Measurements from ENCODE around the gene TMEM60. TPM values are rescaled to one million over a fixed set of nuclear protein-coding genes. Genes with fewer than 3 reads are reported as not detected.
A peak's percentile ranks its signal among the peaks of the same experiment; 100 is the strongest.
"Not testable (repeated sequence)": the region's sequence is repeated elsewhere in the genome, so short reads cannot be mapped to it uniquely, and the experiment has no call there.

TMEM60 gene
- total RNA-seq, 6 experiments from 2014 or later: 20.7 to 25.6 (median 23.7) TPM

GRCh38 chr7:77837966-77838365 is 39.7 kb upstream of the TMEM60 start:
- peaks cover 45% of the 10 kb centered on the region for H3K4me1 Mint-ChIP-seq (ENCODE audit: low read depth)
- no peak overlapping the region for H3K4me3 Mint-ChIP-seq
- no peaks in the 10 kb centered on the region for H3K27me3 Mint-ChIP-seq (ENCODE audit: insufficient read depth)
- no peak for TF ChIP-seq CTCF (IDR thresholded peaks at IDR 0.05)
- H3K36me3 Mint-ChIP-seq (ENCODE audit: low read depth): peaks cover 8% of the 10 kb centered on the region; the same call in 1 of the 2 replicates
- no peaks in the 10 kb centered on the region; the same call in 1 of the 2 replicates for H3K9me3 Mint-ChIP-seq
- peak overlapping the region; percentile 38; the same call in 1 of the 2 replicates for H3K27ac Mint-ChIP-seq
- no peak for DNase-seq

- no peak overlapping the region for H3K27ac Mint-ChIP-seq
- H3K4me1 Mint-ChIP-seq (ENCODE audit: low read depth): peaks cover 42% of the 10 kb centered on the region
- no peaks in the 10 kb centered on the region; the same call in 1 of the 2 replicates for H3K9me3 Mint-ChIP-seq
- no peaks in the 10 kb centered on the region for H3K27me3 Mint-ChIP-seq (ENCODE audit: insufficient read depth)
- no peak for TF ChIP-seq CTCF (IDR thresholded peaks at IDR 0.05)
- no peak for DNase-seq
- H3K36me3 Mint-ChIP-seq (ENCODE audit: low read depth): peaks cover 8% of the 10 kb centered on the region; the same call in 1 of the 2 replicates
- no peak overlapping the region for H3K4me3 Mint-ChIP-seq
Observed at GRCh38 chr7:77837275-77837674, 39.0 kb upstream of the TMEM60 start.

- H3K36me3 Mint-ChIP-seq (ENCODE audit: low read depth); H3K9me3 Mint-ChIP-seq; H3K4me3 Mint-ChIP-seq; H3K27me3 Mint-ChIP-seq (ENCODE audit: insufficient read depth); H3K27ac Mint-ChIP-seq; DNase-seq: not testable (repeated sequence)
- H3K4me1 Mint-ChIP-seq (ENCODE audit: low read depth): peaks cover 50% of the 10 kb centered on the region
Observed at GRCh38 chr7:77836425-77836824, 38.2 kb upstream of the TMEM60 start.

GRCh38 chr7:77833136-77833535 is 34.9 kb upstream of the TMEM60 start:
- Mint-ChIP-seq H3K36me3 (ENCODE audit: low read depth) (peaks cover 18% of the 10 kb centered on the region; the same call in 1 of the 2 replicates), H3K27ac (peak overlapping the region; percentile 67), H3K4me1 (ENCODE audit: low read depth) (peaks cover 59% of the 10 kb centered on the region), H3K4me3 (no peak overlapping the region; the same call in 1 of the 2 replicates), H3K27me3 (ENCODE audit: insufficient read depth) (no peaks in the 10 kb centered on the region), H3K9me3 (no peaks in the 10 kb centered on the region; the same call in 1 of the 2 replicates)
- peak; percentile 2 for DNase-seq
- TF ChIP-seq CTCF (IDR thresholded peaks at IDR 0.05): no peak

- H3K36me3 Mint-ChIP-seq (ENCODE audit: low read depth): peaks cover 20% of the 10 kb centered on the region; the same call in 1 of the 2 replicates
- no peaks in the 10 kb centered on the region for H3K27me3 Mint-ChIP-seq (ENCODE audit: insufficient read depth)
- peaks cover 56% of the 10 kb centered on the region for H3K4me1 Mint-ChIP-seq (ENCODE audit: low read depth)
- no peak overlapping the region for H3K27ac Mint-ChIP-seq
- no peak overlapping the region for H3K4me3 Mint-ChIP-seq
- H3K9me3 Mint-ChIP-seq: no peaks in the 10 kb centered on the region; the same call in 1 of the 2 replicates
- TF ChIP-seq CTCF (IDR thresholded peaks at IDR 0.05): no peak
- DNase-seq: no peak
Observed at GRCh38 chr7:77831953-77832352, 33.7 kb upstream of the TMEM60 start.

- no peak for TF ChIP-seq CTCF (IDR thresholded peaks at IDR 0.05)
- Mint-ChIP-seq H3K4me1 (ENCODE audit: low read depth) (peaks cover 61% of the 10 kb centered on the region), H3K4me3 (no peak overlapping the region), H3K9me3 (no peaks in the 10 kb centered on the region; the same call in 1 of the 2 replicates), H3K27ac (no peak overlapping the region), H3K36me3 (ENCODE audit: low read depth) (peaks cover 21% of the 10 kb centered on the region), H3K27me3 (ENCODE audit: insufficient read depth) (no peaks in the 10 kb centered on the region)
- no peak for DNase-seq
Observed at GRCh38 chr7:77831481-77831880, 33.2 kb upstream of the TMEM60 start.

Measured in HFFc6 (cell line).